K562 (cell line): Measurements from ENCODE around the gene RPRD1B. TPM values are rescaled to one million over a fixed set of nuclear protein-coding genes. Genes with fewer than 3 reads are reported as not detected.
A peak's percentile ranks its signal among the peaks of the same experiment; 100 is the strongest.

Experiments
- ATAC-seq: fragments of 200-7000 bp; cut with Tn5 transposase; 3 replicates; pipeline ENCODE4 v1.9.1; 2020; ENCODE audit warnings: moderate library complexity
- BruUV-seq: library from RNA; stranded (reverse); fragments of 400-500 nt; replicated peaks from 2 replicates; lab custom pipeline; 2021; lab: Mats Ljungman, UMichigan
- CTCF ChIA-PET: fragments of 300-600 bp; formaldehyde crosslinking; extraction: SDS; loops from one replicate; lab custom pipeline; 2021; ENCODE audit warnings: low intra/inter-chr PET ratio; lab: Yijun Ruan, JAX
- POLR2A ChIA-PET: fragments of 300-600, 350-650 bp; sonication (Branson Sonifier 250); formaldehyde crosslinking; extraction: SDS; loops from one replicate; lab custom pipeline; 2021; ENCODE audit warnings: antibody characterized with exemption, inconsistent platforms; lab: Yijun Ruan, JAX
- DNase-seq, 4 experiments: peaks; one replicate each; pipeline versions ENCODE4 v3.0.0 to v3.0.0-alpha.2; 2011 to 2018; ENCODE audit warnings: low spot score in 3 of 4, mixed read lengths in 3 of 4; ENCODE audit errors: extremely low read depth in 1 of 4
- FAIRE-seq: peaks from 2 replicates; lab custom pipeline; 2011; peaks lifted over from hg19 to GRCh38; lab: Jason Lieb, UNC
- H2AFZ ChIP-seq: 2 replicates; pipeline ENCODE4 v1.6.0; 2011; ENCODE audit warnings: low read depth, low read length, control low read depth, inconsistent platforms
- H3K27ac ChIP-seq: fragments of 200-600 bp; 3 replicates; pipeline ENCODE4 v1.8.0; 2011; ENCODE audit warnings: low read depth, mild to moderate bottlenecking, control low read depth, inconsistent platforms, low read length, moderate library complexity, mixed read lengths; ENCODE audit errors: extremely low read depth
- H3K27me3 ChIP-seq, 2 experiments: fragments of 300-600 bp in 1 of 2; 2 replicates in 1 of 2; 3 replicates in 1 of 2; pipeline versions ENCODE4 v1.6.0 to v1.8.0; 2011; ENCODE audit warnings: inconsistent platforms in 2 of 2, low read length in 2 of 2, mild to moderate bottlenecking in 1 of 2, mixed read lengths in 1 of 2, moderate library complexity in 1 of 2; ENCODE audit not compliant: control insufficient read depth in 2 of 2, insufficient read depth in 2 of 2
- H3K36me3 ChIP-seq: fragments of 300-600 bp; 3 replicates; pipeline ENCODE4 v1.8.0; 2011; ENCODE audit warnings: mild to moderate bottlenecking, low read length, inconsistent platforms; ENCODE audit not compliant: control insufficient read depth, insufficient read depth
- H3K4me1 ChIP-seq, 2 experiments: fragments of 200-600 bp in 1 of 2; replicated peaks in 1 of 2; 2 replicates in 1 of 2; 3 replicates in 1 of 2; pipeline versions ENCODE4 v1.5.1 to v1.8.0; 2011; ENCODE audit warnings: inconsistent platforms in 2 of 2, low read length in 2 of 2, mild to moderate bottlenecking in 1 of 2, mixed read lengths in 1 of 2, moderate library complexity in 1 of 2; ENCODE audit not compliant: control insufficient read depth in 2 of 2, insufficient read depth in 2 of 2
- H3K4me2 ChIP-seq: 2 replicates; pipeline ENCODE4 v1.6.1; 2011; ENCODE audit warnings: low read length, control low read depth, inconsistent platforms, mixed read lengths; ENCODE audit not compliant: insufficient read depth
- H3K4me3 ChIP-seq: fragments of 200-600 bp; sonication (generic), shearing (Covaris generic); 2 replicates; pipeline ENCODE4 v1.5.1; 2016; ENCODE audit warnings: control low read depth, inconsistent platforms
- H3K79me2 ChIP-seq: fragments of 200-600 bp; 3 replicates; pipeline ENCODE4 v1.8.0; 2011; ENCODE audit warnings: low read length, inconsistent platforms; ENCODE audit not compliant: control insufficient read depth, insufficient read depth
- H3K9ac ChIP-seq, 2 experiments: 2 replicates each; pipeline versions ENCODE4 v1.6.0 to v1.6.1; 2011; ENCODE audit warnings: low read depth in 2 of 2, low read length in 2 of 2, control low read depth in 1 of 2, inconsistent platforms in 1 of 2, mild to moderate bottlenecking in 1 of 2, mixed read lengths in 1 of 2; ENCODE audit not compliant: insufficient read depth in 1 of 2
- H3K9me1 ChIP-seq: one replicate; pipeline ENCODE4 v1.6.0; 2011; ENCODE audit warnings: inconsistent platforms, mild to moderate bottlenecking, low read length, moderate library complexity; ENCODE audit not compliant: control insufficient read depth, insufficient read depth
- H3K9me3 ChIP-seq: replicated peaks from 2 replicates; pipeline ENCODE4 v1.5.1; 2011; ENCODE audit warnings: low read depth, low read length, inconsistent platforms; ENCODE audit not compliant: control insufficient read depth, insufficient read depth
- H4K20me1 ChIP-seq: replicated peaks from 2 replicates; pipeline ENCODE4 v1.6.1; 2011; ENCODE audit warnings: low read length, inconsistent platforms, mixed read lengths; ENCODE audit not compliant: control insufficient read depth, insufficient read depth
- BRF2 ChIP-seq: IDR thresholded peaks from 3 replicates; pipeline ENCODE4 v1.6.1; 2011; ENCODE audit warnings: borderline replicate concordance, mild to moderate bottlenecking; ENCODE audit not compliant: insufficient read length, insufficient read depth
- DPF2 ChIP-seq: fragments of 450-650 bp; IDR thresholded peaks from 2 replicates; pipeline ENCODE4 v1.6.1; 2016
- FOSL1 ChIP-seq: fragments of 200-800 bp; sonication (Bioruptor generic); conservative IDR thresholded peaks from 2 replicates; pipeline ENCODE4 v1.6.1; 2016; ENCODE audit warnings: missing genetic modification characterization, missing compliant biosample characterization
- HDAC2 ChIP-seq: fragments of 450-650 bp; IDR thresholded peaks from 2 replicates; pipeline ENCODE4 v1.6.1; 2016; ENCODE audit warnings: mild to moderate bottlenecking
- HLTF ChIP-seq: fragments of 450-650 bp; IDR thresholded peaks from 2 replicates; pipeline ENCODE4 v1.6.1; 2016
- LEF1 ChIP-seq: fragments of 450-650 bp; IDR thresholded peaks from 2 replicates; pipeline ENCODE4 v1.6.1; 2016; ENCODE audit warnings: mild to moderate bottlenecking
- MEIS2 ChIP-seq: fragments of 450-650 bp; IDR thresholded peaks from 2 replicates; pipeline ENCODE4 v1.6.1; 2014; ENCODE audit warnings: mild to moderate bottlenecking; ENCODE audit not compliant: partially characterized antibody
- NFYB ChIP-seq: IDR thresholded peaks from 2 replicates; pipeline ENCODE4 v1.6.1; 2011; ENCODE audit warnings: mild to moderate bottlenecking, moderate library complexity; ENCODE audit not compliant: insufficient read length; ENCODE audit errors: extremely low read depth
- POLR2B ChIP-seq: fragments of 450-650 bp; IDR thresholded peaks from 2 replicates; pipeline ENCODE4 v1.6.1; 2018; ENCODE audit warnings: low read depth; ENCODE audit not compliant: partially characterized antibody
- PRDM10 ChIP-seq: fragments of 450-650 bp; IDR thresholded peaks from 2 replicates; pipeline ENCODE4 v1.6.1; 2018; ENCODE audit not compliant: partially characterized antibody
- RBM39 ChIP-seq: fragments of 200-400 bp; formaldehyde crosslinking; optimal IDR thresholded peaks from 2 replicates; pipeline ENCODE3; 2018; ENCODE audit warnings: low read depth, low read length
- STAT5A ChIP-seq: IDR thresholded peaks from 2 replicates; pipeline ENCODE4 v1.6.1; 2012; ENCODE audit warnings: low read length, inconsistent platforms, borderline replicate concordance
- TAF15 ChIP-seq: fragments of 200-400 bp; formaldehyde crosslinking; IDR thresholded peaks from 2 replicates; pipeline ENCODE4 v1.6.1; 2017; ENCODE audit warnings: mild to moderate bottlenecking, low read depth, low read length, moderate library complexity
- THRB ChIP-seq: fragments of 450-650 bp; formaldehyde crosslinking; conservative IDR thresholded peaks from 2 replicates; pipeline ENCODE4 v1.4.0; 2022; ENCODE audit warnings: mild to moderate bottlenecking, missing genetic modification characterization
- ZNF12 ChIP-seq: sonication (generic); formaldehyde crosslinking; IDR thresholded peaks from 2 replicates; pipeline ENCODE4 v1.4.0; 2020; ENCODE audit warnings: mild to moderate bottlenecking, missing genetic modification reagents
- ZNF253 ChIP-seq: fragments of 250-450 bp; sonication (Bioruptor Pico); conservative IDR thresholded peaks from 2 replicates; pipeline ENCODE4 v1.6.1; 2021; ENCODE audit warnings: mild to moderate bottlenecking
- ZNF507 ChIP-seq: conservative IDR thresholded peaks from 2 replicates; pipeline ENCODE4 v1.6.1; 2017; ENCODE audit warnings: missing genetic modification characterization, missing compliant biosample characterization
- ZNF57 ChIP-seq: fragments of 450-650 bp; formaldehyde crosslinking; IDR thresholded peaks from 2 replicates; pipeline ENCODE4 v1.4.0; 2020; ENCODE audit warnings: mild to moderate bottlenecking, moderate library complexity
- ZNF584 ChIP-seq: fragments of 200-800 bp; sonication (Bioruptor generic); IDR thresholded peaks from 2 replicates; pipeline ENCODE4 v1.6.1; 2016; ENCODE audit warnings: low read depth, mild to moderate bottlenecking, missing genetic modification characterization, missing compliant biosample characterization
- ZNF77 ChIP-seq: fragments of 250-450 bp; sonication (Bioruptor Pico); IDR thresholded peaks from 2 replicates; pipeline ENCODE4 v1.5.0; 2020
- WGBS: fragments of 100-300 bp; shearing (Covaris generic); methylation state at CpG from one replicate; pipeline ENCODE4 v1.1.6; 2016; ENCODE audit warnings: low coverage, mixed read lengths; ENCODE audit not compliant: insufficient coverage; ENCODE audit errors: missing lambda C conversion rate; 5-methylcytosine and 5-hydroxymethylcytosine counted together
- in situ Hi-C: fragments of 300-500 bp; cut with MboI; formaldehyde crosslinking; loops from 4 replicates; pipeline ENCODE4 v1.15.0; 2018; ENCODE audit warnings: inconsistent platforms, mixed read lengths
- intact Hi-C: fragments of 100-400 bp; cut with micrococcal nuclease; formaldehyde crosslinking; loops from 2 replicates; pipeline ENCODE4 v1.14.2; 2022
- polyA plus RNA-seq, 8 experiments: library from polyadenylated mRNA; depleted of rRNA in 4 of 8; stranded (reverse) in 5 of 8; unstranded in 3 of 8; fragments of >200 nt; fragmentation: Nextera tagmentation in 2 of 8; fragmentation: Illumina TruSeq in 1 of 8; extraction: Ambion mirVana in 2 of 8; extraction: Trizol in 1 of 8; gene quantifications; 2 replicates each; pipeline versions ENCODE4 v1.2.1 to v1.2.3, GENCODE V29; 2011 to 2014; ENCODE audit warnings: inconsistent platforms in 1 of 8, missing spikeins in 1 of 8
- total RNA-seq, 7 experiments: library from RNA; depleted of rRNA in 6 of 7; stranded (reverse); fragments of >200 nt in 6 of 7; fragmentation: Illumina TruSeq in 2 of 7; extraction: Trizol in 2 of 7; gene quantifications; 2 replicates each; pipeline versions ENCODE4 v1.2.1 to v1.2.3, GENCODE V29; 2011 to 2021; ENCODE audit warnings: low replicate concordance in 1 of 7

RPRD1B gene
- total and polyA plus RNA-seq, 9 of the 15 experiments (the other 6 are each of a cell fraction or from before 2014, with no cell fraction given): 5.5 to 43.0 (median 24.4) TPM

GRCh38 chr20:38117635-38118034 lies 84.1 kb downstream of the RPRD1B start:
- POLR2A ChIA-PET: no interaction called here
- FAIRE-seq: no peak
- no peak for ATAC-seq
- TF ChIP-seq PRDM10 (peak; percentile 64), STAT5A (no peak), HDAC2 (no peak), HLTF (no peak), TAF15 (no peak), NFYB (no peak), LEF1 (no peak), THRB (CRISPR knock-in tag) (no peak), ZNF77 (no peak), ZNF57 (CRISPR knock-in tag) (no peak), ZNF12 (CRISPR knock-in tag) (no peak), ZNF584 (CRISPR knock-in tag) (no peak), FOSL1 (tag) (peak; percentile 47; the same call in 1 of the 2 replicates), BRF2 (no peak), RBM39 (no peak), ZNF253 (CRISPR knock-in tag) (no peak), ZNF507 (no peak), DPF2 (0 out of 2 replicates have a peak, but pooled peaks have one; percentile 22), MEIS2 (peak; percentile 31), POLR2B (no peak)

More at GRCh38 chr20:38117635-38118034, 84.1 kb downstream of the RPRD1B start:
- peaks cover 24 to 30% of the 10 kb centered on the region in 2 experiments for H3K4me1 ChIP-seq
- no peak overlapping the region for H3K4me3 ChIP-seq
- no TSS peak for BruUV-seq
- H3K36me3 ChIP-seq: no peaks in the 10 kb centered on the region
- no peak overlapping the region for H2AFZ ChIP-seq
- no peak overlapping the region for H3K4me2 ChIP-seq
- CTCF ChIA-PET: no interaction called here
- in situ Hi-C loops: no loop called here
- H3K27ac ChIP-seq: no peak overlapping the region
- intact Hi-C loops: no loop called here
- no peaks in the 10 kb centered on the region for H4K20me1 ChIP-seq
- no peaks in the 10 kb centered on the region for H3K9me3 ChIP-seq
- no peaks in the 10 kb centered on the region for H3K79me2 ChIP-seq
- H3K27me3 ChIP-seq: no peaks in the 10 kb centered on the region
- no peak for DNase-seq
- WGBS: 37% methylated on average over 3 of the region's 3 CpGs
- H3K9ac ChIP-seq: no peak overlapping the region
- H3K9me1 ChIP-seq: no peaks in the 10 kb centered on the region
